GM20431 (cell line): ENCODE measurements around the gene UFC1.

ENCODE experiments used
- in situ Hi-C: fragments of 300-500 bp; cut with MseI, MboI; formaldehyde crosslinking; loops from one replicate; pipeline ENCODE4 v1.15.0; 2020; ENCODE audit warnings: low sequenced_read_pairs; ENCODE audit not compliant: unreplicated experiment

Gene UFC1

DNA sequence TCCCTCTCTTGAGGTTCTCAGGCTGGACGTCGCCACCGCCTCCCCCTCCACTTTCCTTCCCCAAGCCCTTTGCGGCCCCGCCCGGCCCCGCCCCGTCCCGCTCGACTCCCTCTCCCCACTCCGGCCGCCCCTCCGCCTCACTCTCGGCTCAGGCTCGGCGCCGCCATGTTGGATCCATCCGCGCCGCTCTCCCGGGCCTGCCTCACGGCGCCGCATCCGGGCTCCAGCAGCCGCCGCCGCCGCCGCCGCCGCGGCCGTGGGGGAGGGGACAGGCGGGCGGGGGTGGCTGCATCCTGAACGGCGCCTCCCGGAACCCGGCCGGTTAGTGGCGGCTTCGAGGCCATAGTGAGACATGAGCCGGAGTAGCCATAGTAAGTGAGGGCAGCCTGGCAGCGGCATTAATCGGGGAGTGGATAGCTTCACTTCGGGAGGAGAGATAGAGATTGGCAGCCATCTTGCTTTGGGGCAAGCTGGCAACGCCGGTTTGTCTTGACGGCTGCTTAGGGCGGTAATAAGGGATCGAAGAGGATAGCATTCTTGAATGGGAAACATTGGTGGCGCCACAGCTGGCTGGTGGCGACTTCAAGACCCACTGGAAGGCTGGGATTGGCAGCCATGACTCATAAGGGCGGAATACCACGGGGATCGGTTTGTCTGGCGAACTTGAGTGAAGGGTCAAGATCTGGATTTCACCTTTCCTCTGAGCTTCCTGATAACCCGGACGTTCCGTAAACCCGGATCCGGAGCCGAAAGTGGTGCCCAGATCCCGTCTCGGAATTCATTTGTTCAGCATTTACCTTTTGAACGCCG, 21.2 kb upstream of the UFC1 start, which contains the start of gene DEDD:
Gene DEDD, minus strand, starts transcription at position 258 of the 810 bp plus-strand sequence. CDS start 8,205 bp downstream, outside the sequence.
- in situ Hi-C loops = no loop called here

DNA sequence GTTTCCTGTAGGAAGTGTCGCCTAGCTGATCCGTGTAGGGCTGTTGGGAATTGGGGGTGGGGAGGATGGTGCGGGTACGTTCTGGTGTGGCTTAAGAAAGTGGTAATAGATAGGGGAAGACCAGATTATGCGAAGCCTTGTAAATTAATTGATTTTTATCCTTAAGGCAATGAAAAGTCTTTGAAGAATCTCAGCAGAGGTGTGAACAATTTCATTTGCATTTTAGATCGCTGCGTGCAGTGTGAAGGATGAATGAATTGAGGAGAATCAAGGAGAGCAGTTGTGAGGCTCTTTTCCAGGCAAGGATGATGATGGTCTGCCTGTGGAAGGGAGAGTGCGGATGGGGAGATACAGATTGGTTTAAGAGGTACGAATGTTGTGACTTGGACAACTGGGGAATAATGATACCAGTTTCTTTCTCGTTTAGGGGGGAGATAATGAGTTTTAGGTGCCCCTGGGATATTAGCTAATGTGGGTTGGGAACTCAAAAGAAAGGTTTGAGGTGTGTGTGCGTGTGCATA, 20.5 kb upstream of the UFC1 start:
- in situ Hi-C loops = no loop called here

DNA sequence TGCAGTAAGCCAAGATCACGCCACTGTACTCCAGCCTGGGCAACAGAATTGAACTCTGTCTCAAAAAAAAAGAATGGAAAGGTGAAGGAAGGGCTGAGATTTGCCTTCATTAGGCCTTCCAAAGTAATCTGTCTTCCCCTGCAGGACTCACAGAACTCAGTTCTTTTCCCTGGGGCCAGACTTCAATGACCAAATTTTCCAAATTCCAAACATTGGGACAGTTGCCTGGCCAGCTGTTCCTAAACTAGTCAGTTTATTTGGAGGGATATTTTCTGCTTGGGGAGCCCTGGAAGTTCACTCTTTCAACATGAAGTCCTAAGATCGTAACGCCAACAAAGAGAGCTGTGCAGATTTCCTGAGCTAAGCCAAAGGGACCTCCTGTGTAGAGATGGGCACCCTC, 15.9 kb upstream of the UFC1 start:
- in situ Hi-C loops = no loop called here

GRCh38 chr1:161138431-161138830, 15.3 kb upstream of the UFC1 start:
- in situ Hi-C loops = no loop called here

DNA sequence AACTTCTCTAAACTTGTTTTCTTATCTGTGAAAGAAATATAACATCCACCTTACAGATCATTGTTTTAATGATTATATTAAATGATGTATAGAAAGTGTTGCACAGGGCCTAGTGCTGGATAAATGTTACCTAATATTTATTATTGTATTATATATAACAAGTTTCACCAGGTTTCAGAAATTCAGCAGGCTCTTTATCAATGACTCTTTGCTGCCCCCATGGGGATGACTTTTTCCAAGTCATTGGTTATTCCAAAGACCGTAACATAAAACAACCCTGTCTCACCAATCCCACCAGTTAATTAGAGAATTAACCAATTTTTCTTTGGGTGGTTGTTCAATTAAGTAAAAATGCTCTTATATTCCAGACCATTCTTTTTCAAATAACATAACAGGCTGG, 14.0 kb upstream of the UFC1 start:
- in situ Hi-C loops = no loop called here

- in situ Hi-C loops = no loop called here
Observed at GRCh38 chr1:161140755-161141400, 12.9 kb upstream of the UFC1 start.

GRCh38 chr1:161145832-161146231, 7.9 kb upstream of the UFC1 start:
- in situ Hi-C loops = no loop called here

DNA sequence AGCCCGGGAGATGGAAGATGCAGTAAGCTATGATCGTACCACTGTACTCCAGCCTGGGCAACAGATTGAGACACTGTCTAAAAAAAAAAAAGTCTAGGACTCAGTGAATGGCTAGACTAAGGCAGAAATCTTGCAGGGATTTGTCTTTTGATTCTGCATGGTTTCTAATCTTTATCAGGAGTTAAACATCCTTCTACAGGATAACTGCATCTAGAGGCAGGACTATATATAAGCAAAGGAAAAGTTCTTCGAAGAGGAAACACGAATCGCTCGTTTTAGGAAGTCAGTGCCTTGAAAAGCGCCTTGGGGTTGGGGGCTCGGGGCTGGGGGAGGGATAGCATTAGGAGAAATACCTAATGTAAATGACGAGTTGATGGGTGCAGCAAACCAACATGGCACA, 602 bp upstream of the UFC1 start:
- in situ Hi-C loops = no loop called here

DNA sequence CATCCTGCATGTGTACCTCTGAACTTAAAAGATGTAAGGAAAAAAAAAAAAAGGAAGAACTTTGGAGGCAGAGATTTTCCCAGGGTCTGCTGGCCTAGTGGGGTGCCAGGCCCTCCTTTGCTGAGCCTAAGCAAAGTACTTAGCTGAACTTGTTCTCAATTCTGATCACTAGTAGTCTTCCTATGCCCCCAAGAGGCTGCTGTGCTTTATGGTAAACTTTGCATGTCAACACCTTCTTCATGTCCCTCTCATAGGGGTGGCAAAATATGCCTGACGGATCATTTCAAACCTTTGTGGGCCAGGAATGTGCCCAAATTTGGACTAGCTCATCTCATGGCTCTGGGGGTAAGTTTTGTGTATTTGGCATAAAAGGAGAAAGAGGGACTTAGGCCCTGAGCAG, 4.1 kb downstream of the UFC1 start:
- in situ Hi-C loops = no loop called here

GRCh38 chr1:161158316-161159010, 4.7 kb downstream of the UFC1 start:
- in situ Hi-C loops = no loop called here

DNA sequence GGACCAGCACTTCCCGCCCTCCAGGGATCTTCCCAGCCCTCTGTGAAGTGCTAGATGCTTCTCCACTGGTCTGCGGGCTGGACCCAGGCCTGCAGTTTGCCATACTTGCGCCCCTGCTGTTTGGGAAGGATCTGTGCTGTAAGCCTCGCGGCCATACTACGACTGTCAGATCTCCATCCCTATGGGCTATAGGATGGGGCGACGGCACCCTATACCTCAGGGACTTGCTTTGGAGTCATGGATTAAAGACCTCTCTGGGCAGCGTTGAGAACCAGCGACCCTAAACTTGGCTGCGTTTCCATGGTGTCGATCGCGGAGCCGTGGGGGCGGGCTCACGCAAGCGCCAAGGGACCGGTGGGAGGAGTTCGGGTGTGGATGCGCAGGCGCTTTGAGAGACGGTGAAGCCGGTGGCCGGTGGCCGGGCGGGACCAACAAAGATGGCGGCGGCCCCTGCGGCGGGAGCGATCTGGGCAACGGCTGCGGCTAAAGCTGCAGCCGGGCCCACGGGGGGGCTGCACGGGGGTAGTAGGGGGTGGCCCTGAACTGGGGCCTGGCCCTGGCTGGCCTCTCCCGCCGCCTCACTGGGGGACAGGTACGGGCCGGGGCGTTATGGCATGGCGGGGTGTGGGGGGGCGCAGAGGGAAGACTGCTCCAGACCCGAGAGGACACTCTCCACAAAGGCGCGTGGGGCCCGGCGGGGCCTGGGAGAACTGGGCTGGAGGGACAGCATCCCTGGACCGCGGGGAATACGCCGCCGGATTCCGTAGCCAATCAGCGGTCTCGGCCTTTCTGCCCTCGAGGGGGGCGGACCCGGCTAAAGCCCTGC, 5.5 kb downstream of the UFC1 start, which contains the start of gene USP21:
Gene USP21, plus strand, starts transcription at position 414 of the 826 bp plus-strand sequence. CDS start 1,141 bp downstream, outside the sequence.
- in situ Hi-C loops = no loop called here

DNA sequence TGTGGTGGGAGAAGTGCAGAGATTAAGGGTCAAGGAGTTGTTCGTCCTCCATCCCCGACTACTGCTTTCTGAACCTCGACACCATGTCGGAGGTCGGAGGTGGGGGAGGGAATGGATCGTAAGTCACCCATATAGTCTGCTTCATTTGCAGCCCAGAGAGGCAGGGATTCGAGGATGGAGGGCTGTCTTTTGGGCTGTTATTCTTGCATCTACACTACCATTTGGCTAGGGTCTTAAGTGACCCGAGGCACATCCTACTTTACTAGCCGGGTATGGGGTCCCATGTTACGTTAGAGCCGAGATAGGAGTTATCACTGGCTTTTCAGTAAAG, 6.1 kb downstream of the UFC1 start:
- in situ Hi-C loops = no loop called here

- in situ Hi-C loops = no loop called here
Observed at GRCh38 chr1:161160671-161161145, 6.9 kb downstream of the UFC1 start.

- in situ Hi-C loops = no loop called here
Observed at GRCh38 chr1:161161652-161162051, 7.9 kb downstream of the UFC1 start.

DNA sequence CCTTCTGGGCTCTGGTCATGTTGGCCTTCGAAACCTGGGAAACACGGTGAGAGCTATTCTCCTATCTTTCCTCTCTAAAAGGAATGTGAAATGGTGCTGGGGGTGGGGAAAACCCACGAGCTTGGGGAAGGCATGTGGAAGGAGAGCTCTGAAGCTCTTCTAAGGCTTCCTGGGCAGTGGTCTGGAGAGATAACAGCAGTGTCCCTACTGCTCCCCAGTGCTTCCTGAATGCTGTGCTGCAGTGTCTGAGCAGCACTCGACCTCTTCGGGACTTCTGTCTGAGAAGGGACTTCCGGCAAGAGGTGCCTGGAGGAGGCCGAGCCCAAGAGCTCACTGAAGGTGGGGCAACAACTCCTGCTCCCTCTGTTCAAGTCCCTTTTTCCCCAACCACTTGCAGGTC, 8.3 kb downstream of the UFC1 start:
- in situ Hi-C loops = no loop called here

- in situ Hi-C loops = no loop called here
Observed at GRCh38 chr1:161162806-161163205, 9.0 kb downstream of the UFC1 start.

- in situ Hi-C loops = no loop called here
Observed at GRCh38 chr1:161163793-161164192, 10.0 kb downstream of the UFC1 start.

DNA sequence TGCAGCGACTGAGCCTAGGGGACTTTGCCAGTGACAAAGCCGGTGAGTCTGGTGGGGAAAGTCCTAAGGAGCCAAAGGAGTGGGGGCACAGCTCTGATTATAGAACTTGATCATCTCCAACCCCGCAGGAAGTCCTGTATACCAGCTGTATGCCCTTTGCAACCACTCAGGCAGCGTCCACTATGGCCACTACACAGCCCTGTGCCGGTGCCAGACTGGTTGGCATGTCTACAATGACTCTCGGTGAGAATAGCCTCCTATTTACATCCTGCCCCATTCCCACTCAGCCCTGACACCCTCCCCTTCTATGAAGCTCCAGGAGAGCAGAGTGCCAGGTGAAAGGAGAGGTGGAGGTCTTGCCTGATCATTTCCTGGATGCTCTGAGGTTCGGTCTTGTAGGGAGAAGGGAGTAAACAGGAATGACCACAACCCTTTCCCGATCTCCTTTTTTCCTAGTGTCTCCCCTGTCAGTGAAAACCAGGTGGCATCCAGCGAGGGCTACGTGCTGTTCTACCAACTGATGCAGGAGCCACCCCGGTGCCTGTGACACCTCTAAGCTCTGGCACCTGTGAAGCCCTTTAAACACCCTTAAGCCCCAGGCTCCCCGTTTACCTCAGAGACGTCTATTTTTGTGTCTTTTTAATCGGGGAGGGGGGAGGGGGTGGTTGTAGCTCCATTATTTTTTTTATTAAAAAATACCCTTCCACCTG, 11.3 kb downstream of the UFC1 start:
- in situ Hi-C loops = no loop called here
